ENCODE results near the gene SPINT1. TPM values are rescaled to one million over a fixed set of nuclear protein-coding genes. Genes with fewer than 3 reads are reported as not detected.

Gene SPINT1
- total and polyA plus RNA-seq, 2 experiments from 2014 or later = 197 to 252 TPM

DNA sequence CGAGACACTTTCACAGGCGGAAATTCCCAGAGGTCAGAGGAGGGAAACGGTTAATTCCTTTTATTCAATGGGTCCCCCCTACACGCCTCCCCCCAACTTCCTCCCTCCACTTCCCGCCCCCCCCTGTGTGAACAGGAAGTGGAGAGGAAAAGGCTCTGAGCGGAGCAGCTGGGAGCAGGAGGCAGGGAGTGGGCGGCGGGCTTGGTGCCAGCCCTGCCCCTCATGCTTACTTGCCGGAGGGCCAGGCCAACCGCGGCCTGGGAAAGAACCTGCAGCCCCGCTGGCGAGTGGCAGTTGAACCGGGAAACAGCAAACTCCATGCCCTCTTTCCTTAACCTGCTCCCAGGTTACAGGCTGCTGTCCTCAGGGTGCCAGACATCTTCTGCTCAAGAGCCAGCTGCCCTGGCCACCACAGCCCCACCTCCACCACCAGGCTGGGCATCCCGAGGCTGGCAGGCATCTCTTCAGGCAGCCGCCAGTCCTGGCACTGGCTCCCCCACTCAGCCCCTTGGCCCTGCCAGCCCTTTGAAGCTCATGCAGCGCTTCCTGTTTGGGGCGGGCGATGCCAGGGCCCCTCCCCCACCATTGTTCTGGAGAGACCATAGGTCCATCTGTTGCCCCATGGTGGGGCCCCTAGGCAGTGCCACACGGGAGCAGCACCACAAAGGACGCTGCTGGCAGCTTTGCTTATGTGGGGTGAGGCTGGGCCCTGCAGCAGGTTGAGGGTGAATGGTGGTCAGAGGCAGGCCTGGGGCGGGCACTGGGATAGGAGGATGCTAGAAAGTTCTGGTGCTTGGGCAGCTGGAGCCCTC, 63.3 kb downstream of the SPINT1 start:
- 72% methylated on average over 20 of the region's 22 CpGs for WGBS (ENCODE audit: low lambda C conversion rate, missing lambda C conversion rate)
- Histone ChIP-seq H3K79me2 (no peaks in the 10 kb centered on the region), H3K9me3 (ENCODE audit: low read depth) (no peaks in the 10 kb centered on the region), H2AFZ (peak overlapping the region; percentile 69), H3K36me3 (replicated peaks; ENCODE audit: insufficient read depth, low read depth) (no peaks in the 10 kb centered on the region), H3K4me1 (ENCODE audit: insufficient read depth) (peaks cover 56% of the 10 kb centered on the region), H3K27me3 (no peaks in the 10 kb centered on the region), H4K20me1 (ENCODE audit: insufficient read depth, poor library complexity, severe bottlenecking) (peaks cover 16% of the 10 kb centered on the region), H3K27ac (peak overlapping the region; percentile 89), H3K4me3 (no peak overlapping the region), H3K9me2 (replicated peaks; ENCODE audit: insufficient read depth) (no peaks in the 10 kb centered on the region), H3K4me2 (peak overlapping the region; percentile 95)
- no peak for TF ChIP-seq EZH2 (IDR thresholded peaks at IDR 0.05; ENCODE audit: borderline replicate concordance)
- DNase-seq (ENCODE audit: low spot score) = peak; percentile 52

Small RNAs within 50 kb of the gene (small RNA-seq; reads per million reads assigned to genes)
- gene AC025166.1 = not detected

Other genes with a start within 250 kb of the SPINT1 start
- gene KNL1, start 249.8 kb upstream of the SPINT1 start, total RNA-seq = 10.0 and 15.7 TPM in 2 replicates
- 2.9 and 3.0 TPM in 2 replicates for gene KNL1, start 249.8 kb upstream of the SPINT1 start, polyA plus RNA-seq
- 2.0 and 5.0 TPM in 2 replicates for gene RAD51, start 148.9 kb upstream of the SPINT1 start, total RNA-seq
- gene RAD51, start 148.9 kb upstream of the SPINT1 start, polyA plus RNA-seq = 4.9 and 5.9 TPM in 2 replicates
- gene RMDN3, start 88.8 kb upstream of the SPINT1 start, total RNA-seq = 23.0 and 26.0 TPM in 2 replicates
- gene RMDN3, start 88.8 kb upstream of the SPINT1 start, polyA plus RNA-seq = 39.0 and 46.8 TPM in 2 replicates
- 97.2 and 105 TPM in 2 replicates for gene GCHFR, start 80.0 kb upstream of the SPINT1 start, total RNA-seq
- 165 and 213 TPM in 2 replicates for gene GCHFR, start 80.0 kb upstream of the SPINT1 start, polyA plus RNA-seq
- 0.43 and 2.6 TPM in 2 replicates for gene C15orf62, start 74.1 kb upstream of the SPINT1 start, total RNA-seq
- 0.77 and 0.97 TPM in 2 replicates for gene C15orf62, start 74.1 kb upstream of the SPINT1 start, polyA plus RNA-seq
- 25.6 and 26.4 TPM in 2 replicates for gene ZFYVE19, start 37.0 kb upstream of the SPINT1 start, total RNA-seq
- gene ZFYVE19, start 37.0 kb upstream of the SPINT1 start, polyA plus RNA-seq = 23.8 and 25.4 TPM in 2 replicates
- gene DNAJC17, start 36.6 kb upstream of the SPINT1 start, total RNA-seq = 18.3 and 36.5 TPM in 2 replicates
- gene DNAJC17, start 36.6 kb upstream of the SPINT1 start, polyA plus RNA-seq = 53.9 and 59.2 TPM in 2 replicates
- gene PPP1R14D, start 15.3 kb upstream of the SPINT1 start, total RNA-seq = 0.24 TPM in 1 of 2 replicates, not detected in the other
- 0.47 TPM in 1 of 2 replicates, not detected in the other for gene PPP1R14D, start 15.3 kb upstream of the SPINT1 start, polyA plus RNA-seq
- 1.2 and 1.7 TPM in 2 replicates for gene RHOV, start 30.2 kb downstream of the SPINT1 start, total RNA-seq
- 5.7 and 6.1 TPM in 2 replicates for gene RHOV, start 30.2 kb downstream of the SPINT1 start, polyA plus RNA-seq
- gene VPS18, start 50.4 kb downstream of the SPINT1 start, total RNA-seq = 38.3 and 40.1 TPM in 2 replicates
- 34.6 and 40.3 TPM in 2 replicates for gene VPS18, start 50.4 kb downstream of the SPINT1 start, polyA plus RNA-seq
- gene DLL4, start 85.3 kb downstream of the SPINT1 start, total RNA-seq = 2.3 and 2.8 TPM in 2 replicates
- gene DLL4, start 85.3 kb downstream of the SPINT1 start, polyA plus RNA-seq = 1.1 TPM in 1 of 2 replicates, not detected in the other
- gene CHAC1, start 109.4 kb downstream of the SPINT1 start, total RNA-seq = 22.1 and 26.8 TPM in 2 replicates
- gene CHAC1, start 109.4 kb downstream of the SPINT1 start, polyA plus RNA-seq = 15.6 and 16.2 TPM in 2 replicates

Measured in hepatocyte (in vitro differentiated cells).